HEK293 (cell line): ENCODE measurements around the gene ARPC2.
A peak's percentile ranks its signal among the peaks of the same experiment; 100 is the strongest.

Experiments used
- CTCF ChIA-PET: fragments of 350-600 bp; formaldehyde crosslinking; extraction: SDS; loops from one replicate; lab custom pipeline; 2021; ENCODE audit warnings: antibody characterized with exemption; lab: Yijun Ruan, JAX
- POLR2A ChIA-PET: fragments of 300-600 bp; formaldehyde crosslinking; extraction: SDS; loops from one replicate; lab custom pipeline; 2020; ENCODE audit warnings: antibody characterized with exemption, inconsistent platforms; lab: Yijun Ruan, JAX
- H3K27ac ChIP-seq: fragments of 200-500 bp; sonication (Bioruptor generic); 2 replicates; pipeline ENCODE4 v1.5.1; 2014; ENCODE audit warnings: low read depth, low read length, control low read depth, inconsistent platforms; ENCODE audit errors: extremely low read depth
- H3K36me3 ChIP-seq, 2 experiments: fragments of 200-500 bp in 1 of 2; sonication (Bioruptor generic) in 1 of 2; 1 replicate in 1 of 2; 2 replicates in 1 of 2; pipeline ENCODE4 v1.5.1; 2014 to 2017; ENCODE audit warnings: inconsistent platforms in 2 of 2, low read length in 2 of 2; ENCODE audit not compliant: control insufficient read depth in 2 of 2, insufficient read depth in 1 of 2
- H3K4me1 ChIP-seq: fragments of 200-500 bp; sonication (Bioruptor generic); 2 replicates; pipeline ENCODE4 v1.5.1; 2014; ENCODE audit warnings: mild to moderate bottlenecking, low read length, inconsistent platforms; ENCODE audit not compliant: control insufficient read depth, insufficient read depth
- H3K4me3 ChIP-seq: 2 replicates; pipeline ENCODE4 v1.5.1; 2011; ENCODE audit warnings: low read depth, mild to moderate bottlenecking, control low read depth, low read length, moderate library complexity
- H3K9me3 ChIP-seq: fragments of 200-500 bp; sonication (Bioruptor generic); 2 replicates; pipeline ENCODE4 v1.5.1; 2014; ENCODE audit warnings: low read depth, low read length, inconsistent platforms; ENCODE audit not compliant: control insufficient read depth, insufficient read depth
- CTCF ChIP-seq: fragments of 450-650 bp; formaldehyde crosslinking; IDR thresholded peaks from 2 replicates; pipeline ENCODE4 v1.5.1; 2016; ENCODE audit warnings: missing biosample characterization, missing genetic modification characterization
- KLF10 ChIP-seq: fragments of 450-650 bp; IDR thresholded peaks from 2 replicates; pipeline ENCODE4 v1.5.1; 2018; ENCODE audit warnings: missing biosample characterization, mild to moderate bottlenecking, missing genetic modification characterization
- ZNF133 ChIP-seq: fragments of 450-650 bp; formaldehyde crosslinking; IDR thresholded peaks from 2 replicates; pipeline ENCODE4 v1.5.1; 2016; ENCODE audit warnings: missing biosample characterization, missing genetic modification characterization
- ZNF341 ChIP-seq: fragments of 450-650 bp; formaldehyde crosslinking; IDR thresholded peaks from 2 replicates; pipeline ENCODE4; 2016; ENCODE audit warnings: low read depth, missing biosample characterization, missing genetic modification characterization
- ZNF350 ChIP-seq: fragments of 450-650 bp; formaldehyde crosslinking; IDR thresholded peaks from 2 replicates; pipeline ENCODE4 v1.5.0; 2017; ENCODE audit warnings: missing biosample characterization, mild to moderate bottlenecking, missing genetic modification characterization
- ZNF510 ChIP-seq: fragments of 450-650 bp; formaldehyde crosslinking; IDR thresholded peaks from 2 replicates; pipeline ENCODE4 v1.5.1; 2018; ENCODE audit warnings: mild to moderate bottlenecking, missing genetic modification characterization, missing biosample characterization; ENCODE audit not compliant: insufficient replicate concordance
- ZNF544 ChIP-seq: fragments of 450-650 bp; formaldehyde crosslinking; IDR thresholded peaks from 2 replicates; pipeline ENCODE4 v1.5.0; 2017; ENCODE audit warnings: missing biosample characterization, missing genetic modification characterization
- ZNF560 ChIP-seq: fragments of 450-650 bp; formaldehyde crosslinking; IDR thresholded peaks from 2 replicates; pipeline ENCODE4 v1.5.1; 2017; ENCODE audit warnings: missing biosample characterization, missing genetic modification characterization, borderline replicate concordance
- ZNF654 ChIP-seq: fragments of 450-650 bp; formaldehyde crosslinking; IDR thresholded peaks from 2 replicates; pipeline ENCODE4 v1.5.1; 2016; ENCODE audit warnings: low read depth, missing biosample characterization, missing genetic modification characterization
- ZXDB ChIP-seq: fragments of 450-650 bp; formaldehyde crosslinking; IDR thresholded peaks from 2 replicates; pipeline ENCODE4 v1.5.1; 2016; ENCODE audit warnings: missing biosample characterization, missing genetic modification characterization
- TF ChIP-seq, protein P1 (sequence below): fragments of 450-650 bp; formaldehyde crosslinking; IDR thresholded peaks from 2 replicates; pipeline ENCODE4 v1.5.1; 2016; ENCODE audit warnings: missing biosample characterization, missing genetic modification characterization
- TF ChIP-seq, protein P2 (sequence below): fragments of 450-650 bp; formaldehyde crosslinking; IDR thresholded peaks from 2 replicates; pipeline ENCODE4 v1.5.1; 2016; ENCODE audit warnings: missing biosample characterization, missing genetic modification characterization
- TF ChIP-seq, protein P3 (sequence below): fragments of 450-650 bp; formaldehyde crosslinking; IDR thresholded peaks from 2 replicates; pipeline ENCODE4 v1.5.1; 2016; ENCODE audit warnings: missing biosample characterization, missing genetic modification characterization, borderline replicate concordance
- TF ChIP-seq, protein P4 (sequence below): fragments of 450-650 bp; formaldehyde crosslinking; IDR thresholded peaks from 2 replicates; pipeline ENCODE4 v1.5.1; 2017; ENCODE audit warnings: missing biosample characterization, missing genetic modification characterization

ARPC2 gene

GRCh38 chr2:218168016-218168415 is 49.0 kb upstream of the ARPC2 start (continued):
- TF ChIP-seq, protein P1, sequence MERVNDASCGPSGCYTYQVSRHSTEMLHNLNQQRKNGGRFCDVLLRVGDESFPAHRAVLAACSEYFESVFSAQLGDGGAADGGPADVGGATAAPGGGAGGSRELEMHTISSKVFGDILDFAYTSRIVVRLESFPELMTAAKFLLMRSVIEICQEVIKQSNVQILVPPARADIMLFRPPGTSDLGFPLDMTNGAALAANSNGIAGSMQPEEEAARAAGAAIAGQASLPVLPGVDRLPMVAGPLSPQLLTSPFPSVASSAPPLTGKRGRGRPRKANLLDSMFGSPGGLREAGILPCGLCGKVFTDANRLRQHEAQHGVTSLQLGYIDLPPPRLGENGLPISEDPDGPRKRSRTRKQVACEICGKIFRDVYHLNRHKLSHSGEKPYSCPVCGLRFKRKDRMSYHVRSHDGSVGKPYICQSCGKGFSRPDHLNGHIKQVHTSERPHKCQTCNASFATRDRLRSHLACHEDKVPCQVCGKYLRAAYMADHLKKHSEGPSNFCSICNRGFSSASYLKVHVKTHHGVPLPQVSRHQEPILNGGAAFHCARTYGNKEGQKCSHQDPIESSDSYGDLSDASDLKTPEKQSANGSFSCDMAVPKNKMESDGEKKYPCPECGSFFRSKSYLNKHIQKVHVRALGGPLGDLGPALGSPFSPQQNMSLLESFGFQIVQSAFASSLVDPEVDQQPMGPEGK (tag by site-specific recombination) = no peak
- TF ChIP-seq, all 188 proteins: peak for 0

GRCh38 chr2:218168635-218169462 is 48.1 kb upstream of the ARPC2 start:
- Histone ChIP-seq H3K36me3 (no peaks in the 10 kb centered on the region), H3K4me1 (no peaks in the 10 kb centered on the region)
- POLR2A ChIA-PET = no interaction called here
- TF ChIP-seq ZNF560 (no peak), CTCF (tag by site-specific recombination) (peak; percentile 20; the same call in 1 of the 2 replicates), ZNF544 (tag by site-specific recombination) (no peak), ZNF133 (peak; percentile 57; the same call in 1 of the 2 replicates), ZNF654 (tag by site-specific recombination) (peak; percentile 43)
- TF ChIP-seq, all 188 proteins: peak for 3
- CTCF ChIA-PET = interaction anchor here (0.6 to 2.1 kb wide), 16 partner anchors 9 to 438 kb away, joined by 3 to 13 read pairs (median 3); partner anchors contain the start of genes CXCR2 and PNKD
- Histone ChIP-seq H3K4me3 (no peak overlapping the region), H3K27ac (no peak overlapping the region), H3K9me3 (no peaks in the 10 kb centered on the region)

GRCh38 chr2:218169757-218170546 is 47.0 kb upstream of the ARPC2 start:
- H3K36me3 ChIP-seq = no peaks in the 10 kb centered on the region
- no peaks in the 10 kb centered on the region for H3K4me1 ChIP-seq
- H3K9me3 ChIP-seq = no peaks in the 10 kb centered on the region
- CTCF ChIA-PET = interaction anchor here (0.5 to 2.1 kb wide), 8 partner anchors 11 to 331 kb away, joined by 3 to 6 read pairs (median 3); no protein-coding TSS in a partner anchor
- H3K4me3 ChIP-seq = no peak overlapping the region
- POLR2A ChIA-PET = no interaction called here
- no peak overlapping the region for H3K27ac ChIP-seq
- TF ChIP-seq, protein P2, sequence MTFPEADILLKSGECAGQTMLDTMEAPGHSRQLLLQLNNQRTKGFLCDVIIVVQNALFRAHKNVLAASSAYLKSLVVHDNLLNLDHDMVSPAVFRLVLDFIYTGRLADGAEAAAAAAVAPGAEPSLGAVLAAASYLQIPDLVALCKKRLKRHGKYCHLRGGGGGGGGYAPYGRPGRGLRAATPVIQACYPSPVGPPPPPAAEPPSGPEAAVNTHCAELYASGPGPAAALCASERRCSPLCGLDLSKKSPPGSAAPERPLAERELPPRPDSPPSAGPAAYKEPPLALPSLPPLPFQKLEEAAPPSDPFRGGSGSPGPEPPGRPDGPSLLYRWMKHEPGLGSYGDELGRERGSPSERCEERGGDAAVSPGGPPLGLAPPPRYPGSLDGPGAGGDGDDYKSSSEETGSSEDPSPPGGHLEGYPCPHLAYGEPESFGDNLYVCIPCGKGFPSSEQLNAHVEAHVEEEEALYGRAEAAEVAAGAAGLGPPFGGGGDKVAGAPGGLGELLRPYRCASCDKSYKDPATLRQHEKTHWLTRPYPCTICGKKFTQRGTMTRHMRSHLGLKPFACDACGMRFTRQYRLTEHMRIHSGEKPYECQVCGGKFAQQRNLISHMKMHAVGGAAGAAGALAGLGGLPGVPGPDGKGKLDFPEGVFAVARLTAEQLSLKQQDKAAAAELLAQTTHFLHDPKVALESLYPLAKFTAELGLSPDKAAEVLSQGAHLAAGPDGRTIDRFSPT = no peak
- no peak for TF ChIP-seq ZNF341 (tag by site-specific recombination)
- no peak for TF ChIP-seq ZNF544 (tag by site-specific recombination)
- TF ChIP-seq ZNF350 = no peak
- TF ChIP-seq ZXDB (tag by site-specific recombination) = no peak
- TF ChIP-seq, protein P3, sequence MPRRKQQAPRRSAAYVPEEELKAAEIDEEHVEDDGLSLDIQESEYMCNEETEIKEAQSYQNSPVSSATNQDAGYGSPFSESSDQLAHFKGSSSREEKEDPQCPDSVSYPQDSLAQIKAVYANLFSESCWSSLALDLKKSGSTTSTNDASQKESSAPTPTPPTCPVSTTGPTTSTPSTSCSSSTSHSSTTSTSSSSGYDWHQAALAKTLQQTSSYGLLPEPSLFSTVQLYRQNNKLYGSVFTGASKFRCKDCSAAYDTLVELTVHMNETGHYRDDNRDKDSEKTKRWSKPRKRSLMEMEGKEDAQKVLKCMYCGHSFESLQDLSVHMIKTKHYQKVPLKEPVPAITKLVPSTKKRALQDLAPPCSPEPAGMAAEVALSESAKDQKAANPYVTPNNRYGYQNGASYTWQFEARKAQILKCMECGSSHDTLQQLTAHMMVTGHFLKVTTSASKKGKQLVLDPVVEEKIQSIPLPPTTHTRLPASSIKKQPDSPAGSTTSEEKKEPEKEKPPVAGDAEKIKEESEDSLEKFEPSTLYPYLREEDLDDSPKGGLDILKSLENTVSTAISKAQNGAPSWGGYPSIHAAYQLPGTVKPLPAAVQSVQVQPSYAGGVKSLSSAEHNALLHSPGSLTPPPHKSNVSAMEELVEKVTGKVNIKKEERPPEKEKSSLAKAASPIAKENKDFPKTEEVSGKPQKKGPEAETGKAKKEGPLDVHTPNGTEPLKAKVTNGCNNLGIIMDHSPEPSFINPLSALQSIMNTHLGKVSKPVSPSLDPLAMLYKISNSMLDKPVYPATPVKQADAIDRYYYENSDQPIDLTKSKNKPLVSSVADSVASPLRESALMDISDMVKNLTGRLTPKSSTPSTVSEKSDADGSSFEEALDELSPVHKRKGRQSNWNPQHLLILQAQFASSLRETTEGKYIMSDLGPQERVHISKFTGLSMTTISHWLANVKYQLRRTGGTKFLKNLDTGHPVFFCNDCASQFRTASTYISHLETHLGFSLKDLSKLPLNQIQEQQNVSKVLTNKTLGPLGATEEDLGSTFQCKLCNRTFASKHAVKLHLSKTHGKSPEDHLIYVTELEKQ (tag by site-specific recombination) = no peak
- no peak for TF ChIP-seq KLF10 (tag by site-specific recombination)
- TF ChIP-seq ZNF510 (tag by site-specific recombination) = no peak
- TF ChIP-seq, protein P4, sequence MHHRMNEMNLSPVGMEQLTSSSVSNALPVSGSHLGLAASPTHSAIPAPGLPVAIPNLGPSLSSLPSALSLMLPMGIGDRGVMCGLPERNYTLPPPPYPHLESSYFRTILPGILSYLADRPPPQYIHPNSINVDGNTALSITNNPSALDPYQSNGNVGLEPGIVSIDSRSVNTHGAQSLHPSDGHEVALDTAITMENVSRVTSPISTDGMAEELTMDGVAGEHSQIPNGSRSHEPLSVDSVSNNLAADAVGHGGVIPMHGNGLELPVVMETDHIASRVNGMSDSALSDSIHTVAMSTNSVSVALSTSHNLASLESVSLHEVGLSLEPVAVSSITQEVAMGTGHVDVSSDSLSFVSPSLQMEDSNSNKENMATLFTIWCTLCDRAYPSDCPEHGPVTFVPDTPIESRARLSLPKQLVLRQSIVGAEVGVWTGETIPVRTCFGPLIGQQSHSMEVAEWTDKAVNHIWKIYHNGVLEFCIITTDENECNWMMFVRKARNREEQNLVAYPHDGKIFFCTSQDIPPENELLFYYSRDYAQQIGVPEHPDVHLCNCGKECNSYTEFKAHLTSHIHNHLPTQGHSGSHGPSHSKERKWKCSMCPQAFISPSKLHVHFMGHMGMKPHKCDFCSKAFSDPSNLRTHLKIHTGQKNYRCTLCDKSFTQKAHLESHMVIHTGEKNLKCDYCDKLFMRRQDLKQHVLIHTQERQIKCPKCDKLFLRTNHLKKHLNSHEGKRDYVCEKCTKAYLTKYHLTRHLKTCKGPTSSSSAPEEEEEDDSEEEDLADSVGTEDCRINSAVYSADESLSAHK (tag by site-specific recombination) = no peak
